Astrocyte (in vitro differentiated cells and primary cell): ENCODE data around the gene ATL3. TPM values are rescaled to one million over a fixed set of nuclear protein-coding genes. Genes with fewer than 3 reads are reported as not detected.

ENCODE experiments used
- DNase-seq: peaks from one replicate; pipeline ENCODE4 v3.0.0-alpha.2; 2010; ENCODE audit warnings: low read depth
- FAIRE-seq: peaks from 2 replicates; lab custom pipeline; 2011; peaks lifted over from hg19 to GRCh38; lab: Jason Lieb, UNC
- H2AFZ ChIP-seq: 2 replicates; pipeline ENCODE4 v1.6.0; 2012; ENCODE audit warnings: low read depth, low read length, inconsistent platforms
- H3K27ac ChIP-seq: 2 replicates; pipeline ENCODE4 v1.5.1; 2011; ENCODE audit warnings: low read depth, low read length, inconsistent platforms
- H3K27me3 ChIP-seq: 2 replicates; pipeline ENCODE4 v1.6.0; 2011; ENCODE audit warnings: low read length, inconsistent platforms; ENCODE audit not compliant: insufficient read depth
- H3K36me3 ChIP-seq: 2 replicates; pipeline ENCODE4 v1.5.1; 2011; ENCODE audit warnings: low read length, inconsistent platforms; ENCODE audit not compliant: insufficient read depth
- H3K4me1 ChIP-seq: 2 replicates; pipeline ENCODE4 v1.5.1; 2011; ENCODE audit warnings: low read length, inconsistent platforms; ENCODE audit not compliant: insufficient read depth
- H3K4me2 ChIP-seq: 2 replicates; pipeline ENCODE4 v1.6.0; 2012; ENCODE audit warnings: low read length, inconsistent platforms
- H3K4me3 ChIP-seq: 2 replicates; pipeline ENCODE4 v1.5.1; 2011; ENCODE audit warnings: low read depth, mild to moderate bottlenecking, low read length, inconsistent platforms; ENCODE audit not compliant: insufficient read depth
- H3K79me2 ChIP-seq: 2 replicates; pipeline ENCODE4 v1.6.0; 2012; ENCODE audit warnings: mild to moderate bottlenecking, low read length, inconsistent platforms; ENCODE audit not compliant: insufficient read depth
- H3K9ac ChIP-seq: 2 replicates; pipeline ENCODE4 v1.6.0; 2012; ENCODE audit warnings: mild to moderate bottlenecking, low read length, inconsistent platforms
- H3K9me3 ChIP-seq: 2 replicates; pipeline ENCODE4 v1.5.1; 2012; ENCODE audit warnings: low read depth, mild to moderate bottlenecking, low read length, inconsistent platforms; ENCODE audit not compliant: insufficient read depth
- H4K20me1 ChIP-seq: 2 replicates; pipeline ENCODE4 v1.6.0; 2012; ENCODE audit warnings: low read length, inconsistent platforms; ENCODE audit not compliant: insufficient read depth
- H3K27ac Mint-ChIP-seq: one replicate; pipeline ENCODE4 v1.8.0; 2021; ENCODE audit warnings: mild to moderate bottlenecking, mixed read lengths; ENCODE audit not compliant: unreplicated experiment
- H3K27me3 Mint-ChIP-seq: one replicate; pipeline ENCODE4 v1.8.0; 2021; ENCODE audit warnings: low read depth, mixed read lengths; ENCODE audit not compliant: unreplicated experiment
- H3K36me3 Mint-ChIP-seq: one replicate; pipeline ENCODE4 v1.8.0; 2021; ENCODE audit warnings: low read depth, mixed read lengths; ENCODE audit not compliant: unreplicated experiment
- H3K4me1 Mint-ChIP-seq: one replicate; pipeline ENCODE4 v1.8.0; 2021; ENCODE audit warnings: low read depth, mixed read lengths; ENCODE audit not compliant: unreplicated experiment
- H3K4me3 Mint-ChIP-seq: one replicate; pipeline ENCODE4 v1.8.0; 2021; ENCODE audit warnings: mild to moderate bottlenecking, moderate library complexity, mixed read lengths; ENCODE audit not compliant: unreplicated experiment
- H3K9me3 Mint-ChIP-seq: one replicate; pipeline ENCODE4 v1.8.0; 2021; ENCODE audit warnings: mild to moderate bottlenecking, mixed read lengths; ENCODE audit not compliant: unreplicated experiment
- EZH2 ChIP-seq: IDR thresholded peaks from 2 replicates; pipeline ENCODE4 v1.6.1; 2012; ENCODE audit warnings: mild to moderate bottlenecking, low read length, inconsistent platforms; ENCODE audit not compliant: insufficient read depth
- total RNA-seq: library from RNA; stranded (reverse); gene quantifications from 2 replicates; pipeline ENCODE4 v1.2.1, GENCODE V29; 2021
- TF ChIP-seq, protein P1 (sequence below): IDR thresholded peaks from 2 replicates; pipeline ENCODE4 v1.5.1; 2011; ENCODE audit warnings: low read depth, mild to moderate bottlenecking, inconsistent platforms, low read length, moderate library complexity; ENCODE audit not compliant: insufficient read depth

Gene ATL3
- total RNA-seq, 1 donor from 2014 or later, result 45.2 TPM

DNA sequence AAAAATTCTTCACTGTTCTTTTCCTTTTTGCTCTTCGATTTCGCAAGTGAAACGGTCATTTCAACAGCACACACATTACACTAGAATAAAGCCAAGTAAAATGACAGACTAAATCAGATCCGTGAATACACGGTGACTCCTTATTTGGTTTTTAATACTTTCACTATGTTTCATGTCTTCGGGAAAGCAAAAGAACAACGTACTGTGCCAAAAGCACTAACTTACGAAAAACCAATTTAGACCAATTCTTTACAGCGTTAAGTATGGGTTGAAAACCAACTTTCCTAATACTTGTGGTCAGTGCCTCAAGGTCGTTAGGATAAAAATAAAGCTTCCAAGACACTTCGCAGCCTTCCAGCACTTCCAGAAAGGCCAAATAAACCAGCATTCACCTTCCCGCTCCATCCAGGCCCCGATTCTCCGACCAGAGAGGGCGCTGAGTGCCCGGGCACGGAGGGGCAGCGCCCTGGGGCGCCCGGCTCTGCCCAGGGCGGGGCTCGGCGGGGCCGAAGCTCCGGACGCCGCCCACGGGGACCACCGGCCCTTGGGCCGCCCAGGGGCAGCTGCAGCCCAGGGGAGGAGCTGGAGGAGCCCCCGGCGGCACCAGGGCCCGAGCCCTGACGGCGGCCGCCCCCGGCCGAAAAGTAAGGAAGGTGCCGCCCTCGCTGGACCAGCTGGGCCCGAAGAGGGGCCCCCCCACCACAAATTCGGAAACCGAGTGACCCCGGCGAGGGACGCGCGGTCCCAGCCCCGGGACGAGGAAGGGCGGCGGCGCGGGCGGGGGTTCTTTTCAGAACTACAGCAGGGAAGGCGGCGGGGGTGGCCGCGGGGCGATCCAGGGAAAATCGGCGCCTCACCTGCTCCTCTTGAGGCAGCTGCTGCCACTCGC is 499 bp downstream of the ATL3 start:
- Mint-ChIP-seq H3K9me3 (no peaks in the 10 kb centered on the region), H3K36me3 (no peaks in the 10 kb centered on the region), H3K4me1 (peaks cover 17% of the 10 kb centered on the region), H3K27me3 (no peaks in the 10 kb centered on the region), H3K4me3 (peak overlapping the region; percentile 84), H3K27ac (peak overlapping the region; percentile 55)
- Histone ChIP-seq H3K27me3 (no peaks in the 10 kb centered on the region), H3K4me3 (peak overlapping the region; percentile 87), H3K4me1 (peaks cover 38% of the 10 kb centered on the region), H3K9me3 (no peaks in the 10 kb centered on the region), H3K27ac (peak overlapping the region; percentile 81), H3K4me2 (peak overlapping the region; percentile 89), H3K79me2 (peaks cover 45% of the 10 kb centered on the region), H4K20me1 (peaks cover 27% of the 10 kb centered on the region), H3K36me3 (peaks cover 3% of the 10 kb centered on the region), H3K9ac (peak overlapping the region; percentile 87), H2AFZ (peak overlapping the region; percentile 66)
- DNase-seq (peak; percentile 36), FAIRE-seq (no peak)
- TF ChIP-seq EZH2, result no peak
- TF ChIP-seq, protein P1, sequence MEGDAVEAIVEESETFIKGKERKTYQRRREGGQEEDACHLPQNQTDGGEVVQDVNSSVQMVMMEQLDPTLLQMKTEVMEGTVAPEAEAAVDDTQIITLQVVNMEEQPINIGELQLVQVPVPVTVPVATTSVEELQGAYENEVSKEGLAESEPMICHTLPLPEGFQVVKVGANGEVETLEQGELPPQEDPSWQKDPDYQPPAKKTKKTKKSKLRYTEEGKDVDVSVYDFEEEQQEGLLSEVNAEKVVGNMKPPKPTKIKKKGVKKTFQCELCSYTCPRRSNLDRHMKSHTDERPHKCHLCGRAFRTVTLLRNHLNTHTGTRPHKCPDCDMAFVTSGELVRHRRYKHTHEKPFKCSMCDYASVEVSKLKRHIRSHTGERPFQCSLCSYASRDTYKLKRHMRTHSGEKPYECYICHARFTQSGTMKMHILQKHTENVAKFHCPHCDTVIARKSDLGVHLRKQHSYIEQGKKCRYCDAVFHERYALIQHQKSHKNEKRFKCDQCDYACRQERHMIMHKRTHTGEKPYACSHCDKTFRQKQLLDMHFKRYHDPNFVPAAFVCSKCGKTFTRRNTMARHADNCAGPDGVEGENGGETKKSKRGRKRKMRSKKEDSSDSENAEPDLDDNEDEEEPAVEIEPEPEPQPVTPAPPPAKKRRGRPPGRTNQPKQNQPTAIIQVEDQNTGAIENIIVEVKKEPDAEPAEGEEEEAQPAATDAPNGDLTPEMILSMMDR, result no peak

DNA sequence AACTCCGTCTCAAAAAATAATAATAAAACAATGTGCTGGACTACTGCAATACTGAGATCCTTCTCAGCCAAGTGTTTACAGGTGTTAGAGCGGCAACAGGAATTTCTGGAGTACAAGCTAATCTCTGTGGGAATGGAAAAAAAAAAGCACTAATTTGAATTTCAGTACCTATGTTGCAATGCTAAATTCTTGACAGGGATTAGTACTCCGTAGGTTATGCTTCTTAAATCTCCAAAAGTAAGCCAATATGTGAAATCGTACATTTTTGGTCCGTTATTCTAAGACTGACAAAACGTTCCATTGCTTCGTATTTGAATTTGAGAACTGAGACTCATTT is 1.1 kb downstream of the ATL3 start:
- no peak for FAIRE-seq
- H3K4me1 Mint-ChIP-seq, result peaks cover 17% of the 10 kb centered on the region
- peaks cover 51% of the 10 kb centered on the region for H3K79me2 ChIP-seq

DNA sequence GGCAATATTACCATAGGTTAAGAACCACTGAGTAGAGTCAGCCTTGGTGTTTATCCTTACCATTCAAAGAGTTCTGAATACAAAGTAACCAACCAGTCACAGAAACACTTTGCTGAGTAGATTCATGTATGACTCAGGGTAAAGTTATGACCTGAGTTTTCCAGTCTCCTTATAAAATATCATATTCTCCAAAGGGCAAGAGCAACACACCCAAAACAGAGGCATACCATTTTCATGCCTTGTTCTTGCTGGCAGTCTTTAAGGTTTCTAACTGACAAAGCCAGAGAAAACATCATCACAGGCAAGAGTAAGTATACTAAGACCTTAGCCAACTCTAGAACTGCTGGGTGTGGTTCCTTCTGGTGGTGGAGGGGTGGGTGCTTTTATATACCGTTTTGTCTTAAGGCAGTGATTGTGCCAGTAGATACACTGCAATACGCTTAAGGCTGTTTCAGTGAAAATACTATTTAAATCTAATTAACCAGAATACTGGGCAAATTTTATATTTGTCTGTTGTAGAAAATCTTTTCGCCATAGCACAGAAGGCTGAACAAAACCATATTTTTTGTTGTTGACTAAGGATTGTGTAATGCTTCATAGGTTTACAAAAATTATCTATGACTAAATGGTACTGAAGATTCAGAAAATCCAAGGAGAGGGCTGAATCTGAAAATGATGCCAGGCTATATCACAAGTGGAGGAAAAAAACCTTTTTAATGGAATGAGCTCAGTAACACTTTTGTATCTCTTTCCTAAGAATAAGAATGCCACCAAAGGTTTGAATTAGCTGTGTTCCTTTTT is 3.0 kb downstream of the ATL3 start:
- no peaks in the 10 kb centered on the region for H3K9me3 ChIP-seq
- no peak overlapping the region for H3K4me3 ChIP-seq
- peaks cover 70% of the 10 kb centered on the region for H3K79me2 ChIP-seq
- peak overlapping the region; percentile 74 for H3K27ac ChIP-seq
- Mint-ChIP-seq H3K27me3 (no peaks in the 10 kb centered on the region), H3K36me3 (no peaks in the 10 kb centered on the region), H3K4me3 (peak overlapping the region; percentile 18), H3K4me1 (peaks cover 25% of the 10 kb centered on the region), H3K27ac (peak overlapping the region; percentile 48), H3K9me3 (peaks cover 3% of the 10 kb centered on the region)
- no peak overlapping the region for H2AFZ ChIP-seq
- peaks cover 3% of the 10 kb centered on the region for H3K36me3 ChIP-seq
- H4K20me1 ChIP-seq, result peaks cover 40% of the 10 kb centered on the region
- peak; percentile 73 for FAIRE-seq
- peak overlapping the region; percentile 89 for H3K4me2 ChIP-seq
- H3K4me1 ChIP-seq, result peaks cover 45% of the 10 kb centered on the region
- TF ChIP-seq, protein P1, result no peak
- TF ChIP-seq EZH2, result no peak
- DNase-seq, result peak; percentile 95
- peak overlapping the region; percentile 11 for H3K9ac ChIP-seq
- H3K27me3 ChIP-seq, result no peaks in the 10 kb centered on the region

More for the DNA sequence above, 1.1 kb downstream of the ATL3 start:
- H3K4me3 ChIP-seq, result peak overlapping the region; percentile 87
- Mint-ChIP-seq H3K36me3 (no peaks in the 10 kb centered on the region), H3K27me3 (no peaks in the 10 kb centered on the region), H3K27ac (no peak overlapping the region), H3K9me3 (no peaks in the 10 kb centered on the region), H3K4me3 (peak overlapping the region; percentile 84)
- H2AFZ ChIP-seq, result peak overlapping the region; percentile 66
- H3K4me1 ChIP-seq, result peaks cover 38% of the 10 kb centered on the region
- H3K9ac ChIP-seq, result peak overlapping the region; percentile 87
- peak overlapping the region; percentile 81 for H3K27ac ChIP-seq
- no peak for TF ChIP-seq EZH2
- peaks cover 3% of the 10 kb centered on the region for H3K36me3 ChIP-seq
- DNase-seq, result no peak
- no peaks in the 10 kb centered on the region for H3K27me3 ChIP-seq
- peaks cover 33% of the 10 kb centered on the region for H4K20me1 ChIP-seq
- peak overlapping the region; percentile 89 for H3K4me2 ChIP-seq
- H3K9me3 ChIP-seq, result no peaks in the 10 kb centered on the region
